Calu3 (cell line): Measurements from ENCODE around the gene SOSTDC1. TPM values are rescaled to one million over a fixed set of nuclear protein-coding genes. Genes with fewer than 3 reads are reported as not detected.
A peak's percentile ranks its signal among the peaks of the same experiment; 100 is the strongest.
"Not testable (repeated sequence)": the region's sequence is repeated elsewhere in the genome, so short reads cannot be mapped to it uniquely, and the experiment has no call there.

Experiments
- BruUV-seq: library from RNA; stranded (reverse); fragments of 400-500 nt; replicated peaks from 2 replicates; lab custom pipeline; 2021; lab: Mats Ljungman, UMichigan
- CTCF ChIA-PET: fragments of 300-600 bp; sonication (Branson Sonifier 250); formaldehyde crosslinking; loops from one replicate; lab custom pipeline; 2022; ENCODE audit warnings: antibody characterized with exemption; lab: Charles Lee
- DNase-seq: peaks from one replicate; pipeline ENCODE4 v3.0.0; 2022
- H3K27ac Mint-ChIP-seq: one replicate; pipeline ENCODE4 v1.8.0; 2022; ENCODE audit warnings: mixed read lengths; ENCODE audit not compliant: unreplicated experiment
- H3K27me3 Mint-ChIP-seq: one replicate; pipeline ENCODE4 v1.8.0; 2022; ENCODE audit warnings: mixed read lengths; ENCODE audit not compliant: unreplicated experiment
- H3K36me3 Mint-ChIP-seq: one replicate; pipeline ENCODE4 v1.8.0; 2022; ENCODE audit warnings: mild to moderate bottlenecking, moderate library complexity, mixed read lengths; ENCODE audit not compliant: insufficient read depth, unreplicated experiment
- H3K4me1 Mint-ChIP-seq: one replicate; pipeline ENCODE4 v1.8.0; 2022; ENCODE audit warnings: mild to moderate bottlenecking, low read depth, mixed read lengths; ENCODE audit not compliant: unreplicated experiment
- H3K4me3 Mint-ChIP-seq: one replicate; pipeline ENCODE4 v1.8.0; 2022; ENCODE audit warnings: mild to moderate bottlenecking, low read depth, moderate library complexity, mixed read lengths; ENCODE audit not compliant: unreplicated experiment
- H3K9me3 Mint-ChIP-seq: one replicate; pipeline ENCODE4 v1.8.0; 2022; ENCODE audit warnings: low read depth, mixed read lengths; ENCODE audit not compliant: unreplicated experiment
- CTCF ChIP-seq: fragments of 200-600 bp; IDR thresholded peaks from one replicate; pipeline ENCODE4 v1.8.0; 2022; ENCODE audit warnings: antibody characterized with exemption; ENCODE audit not compliant: unreplicated experiment
- intact Hi-C: fragments of 100-400 bp; cut with micrococcal nuclease; formaldehyde crosslinking; loops from one replicate; pipeline ENCODE4 v1.10.0; 2022; ENCODE audit not compliant: unreplicated experiment
- total RNA-seq: library from RNA; stranded (reverse); gene quantifications from 2 replicates; pipeline ENCODE4 v1.2.3, GENCODE V29; 2022

SOSTDC1 gene
- total RNA-seq, 1 experiment from 2014 or later: 13.9 TPM

GRCh38 chr7:16511314-16511713 lies 45.8 kb upstream of the SOSTDC1 start:
- no peaks in the 10 kb centered on the region for H3K27me3 Mint-ChIP-seq
- CTCF ChIA-PET: no interaction called here
- H3K4me1 Mint-ChIP-seq: no peaks in the 10 kb centered on the region
- no peak for TF ChIP-seq CTCF
- no peak overlapping the region for H3K27ac Mint-ChIP-seq
- intact Hi-C loops: no loop called here
- no peak overlapping the region for H3K4me3 Mint-ChIP-seq
- no peak for DNase-seq
- H3K36me3 Mint-ChIP-seq: no peaks in the 10 kb centered on the region
- no TSS peak for BruUV-seq
- H3K9me3 Mint-ChIP-seq: peaks cover 6% of the 10 kb centered on the region

GRCh38 chr7:16509829-16510228 lies 44.3 kb upstream of the SOSTDC1 start:
- Mint-ChIP-seq H3K27ac (no peak overlapping the region), H3K36me3 (no peaks in the 10 kb centered on the region), H3K9me3 (peaks cover 6% of the 10 kb centered on the region), H3K4me3 (no peak overlapping the region), H3K27me3 (no peaks in the 10 kb centered on the region), H3K4me1 (no peaks in the 10 kb centered on the region)
- intact Hi-C loops: no loop called here
- CTCF ChIA-PET: interaction anchor here (1.0 kb wide), 1 partner anchor 1978 kb away, joined by 3 read pairs; no protein-coding TSS in a partner anchor
- TF ChIP-seq CTCF: no peak
- no TSS peak for BruUV-seq
- DNase-seq: no peak

GRCh38 chr7:16506422-16506821 lies 40.9 kb upstream of the SOSTDC1 start:
- H3K36me3 Mint-ChIP-seq, BruUV-seq, DNase-seq, CTCF ChIA-PET, intact Hi-C loops, H3K4me3 Mint-ChIP-seq, H3K27ac Mint-ChIP-seq, H3K27me3 Mint-ChIP-seq, H3K9me3 Mint-ChIP-seq: not testable (repeated sequence)
- peaks cover 13% of the 10 kb centered on the region for H3K4me1 Mint-ChIP-seq

GRCh38 chr7:16504019-16504418 lies 38.5 kb upstream of the SOSTDC1 start:
- Mint-ChIP-seq H3K27me3 (no peaks in the 10 kb centered on the region), H3K4me1 (peaks cover 13% of the 10 kb centered on the region), H3K36me3 (no peaks in the 10 kb centered on the region), H3K4me3 (no peak overlapping the region), H3K27ac (peak overlapping the region; percentile 6), H3K9me3 (peaks cover 9% of the 10 kb centered on the region)
- peak; percentile 37 for DNase-seq
- CTCF ChIA-PET: interaction anchor here (0.5 to 1.4 kb wide), 3 partner anchors 11 to 27 kb away, joined by 3 to 5 read pairs (median 3); no protein-coding TSS in a partner anchor
- no TSS peak for BruUV-seq
- intact Hi-C loops: no loop called here
- TF ChIP-seq CTCF: no peak

- TF ChIP-seq CTCF: no peak
- CTCF ChIA-PET: no interaction called here
- BruUV-seq: no TSS peak
- Mint-ChIP-seq H3K27me3 (no peaks in the 10 kb centered on the region), H3K36me3 (no peaks in the 10 kb centered on the region), H3K4me3 (no peak overlapping the region), H3K9me3 (peaks cover 3% of the 10 kb centered on the region), H3K4me1 (peaks cover 13% of the 10 kb centered on the region), H3K27ac (no peak overlapping the region)
- intact Hi-C loops: no loop called here
- no peak for DNase-seq
Measured at GRCh38 chr7:16502303-16502702, 36.8 kb upstream of the SOSTDC1 start.
